ENCODE measurements around the gene CCDC157.
"Not testable (repeated sequence)": the region's sequence is repeated elsewhere in the genome, so short reads cannot be mapped to it uniquely, and the experiment has no call there.

Gene CCDC157

DNA sequence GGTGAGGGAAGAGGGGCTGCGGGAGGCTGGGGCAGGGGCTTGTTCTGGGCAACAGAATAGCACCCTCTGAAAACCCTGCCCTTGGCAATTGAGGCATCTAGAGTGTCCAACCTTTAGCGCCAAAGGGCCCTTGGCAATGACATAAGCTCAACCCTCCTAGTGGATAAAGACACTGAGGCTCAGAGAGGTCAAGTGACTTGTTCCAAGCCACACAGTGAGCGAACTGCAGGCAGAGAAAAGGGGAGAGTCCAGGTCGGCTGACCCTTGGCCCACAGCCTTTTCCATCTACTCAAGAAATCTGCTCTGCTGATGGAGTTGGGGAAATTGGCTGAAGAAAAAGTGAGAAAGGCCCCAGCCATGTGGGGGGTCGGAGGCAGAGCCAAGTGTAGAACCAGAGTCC is 42.9 kb downstream of the CCDC157 start:
- no peaks in the 10 kb centered on the region for H3K9me3 ChIP-seq (ENCODE audit: control insufficient read depth, low read length)
- no peak overlapping the region for H3K27ac ChIP-seq

DNA sequence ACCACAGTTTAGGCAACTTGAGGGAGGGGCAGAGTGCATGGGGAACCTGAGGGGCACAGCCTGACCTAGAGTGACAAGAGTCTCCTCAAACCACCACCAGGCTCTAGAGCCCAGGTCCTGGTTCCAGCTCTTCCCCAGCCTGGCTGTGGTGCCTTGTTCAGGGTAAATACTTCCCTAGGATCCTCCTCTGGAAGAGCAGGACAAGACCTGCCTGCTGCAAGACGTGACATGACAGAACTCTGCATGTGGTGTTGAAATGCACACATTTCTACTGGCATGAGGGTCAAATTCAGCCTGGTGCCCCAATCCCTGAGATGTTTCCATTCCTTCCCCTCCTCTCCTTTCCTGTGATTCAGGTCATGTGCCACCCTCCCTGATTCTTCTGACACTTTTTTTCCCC is 43.4 kb downstream of the CCDC157 start:
- no peaks in the 10 kb centered on the region for H3K27me3 ChIP-seq (ENCODE audit: control insufficient read depth, insufficient read depth, low read length)
- H3K36me3 ChIP-seq (ENCODE audit: control insufficient read depth, insufficient read depth, low read length) = no peaks in the 10 kb centered on the region
- no peaks in the 10 kb centered on the region for H3K9me3 ChIP-seq (ENCODE audit: control insufficient read depth, low read length)
- no peak overlapping the region for H3K4me3 ChIP-seq (ENCODE audit: low read depth, low read length)
- H2AFZ ChIP-seq = no peak overlapping the region
- peaks cover 3% of the 10 kb centered on the region for H3K4me1 ChIP-seq
- H3K9ac ChIP-seq = no peak overlapping the region
- TF ChIP-seq, protein P1, sequence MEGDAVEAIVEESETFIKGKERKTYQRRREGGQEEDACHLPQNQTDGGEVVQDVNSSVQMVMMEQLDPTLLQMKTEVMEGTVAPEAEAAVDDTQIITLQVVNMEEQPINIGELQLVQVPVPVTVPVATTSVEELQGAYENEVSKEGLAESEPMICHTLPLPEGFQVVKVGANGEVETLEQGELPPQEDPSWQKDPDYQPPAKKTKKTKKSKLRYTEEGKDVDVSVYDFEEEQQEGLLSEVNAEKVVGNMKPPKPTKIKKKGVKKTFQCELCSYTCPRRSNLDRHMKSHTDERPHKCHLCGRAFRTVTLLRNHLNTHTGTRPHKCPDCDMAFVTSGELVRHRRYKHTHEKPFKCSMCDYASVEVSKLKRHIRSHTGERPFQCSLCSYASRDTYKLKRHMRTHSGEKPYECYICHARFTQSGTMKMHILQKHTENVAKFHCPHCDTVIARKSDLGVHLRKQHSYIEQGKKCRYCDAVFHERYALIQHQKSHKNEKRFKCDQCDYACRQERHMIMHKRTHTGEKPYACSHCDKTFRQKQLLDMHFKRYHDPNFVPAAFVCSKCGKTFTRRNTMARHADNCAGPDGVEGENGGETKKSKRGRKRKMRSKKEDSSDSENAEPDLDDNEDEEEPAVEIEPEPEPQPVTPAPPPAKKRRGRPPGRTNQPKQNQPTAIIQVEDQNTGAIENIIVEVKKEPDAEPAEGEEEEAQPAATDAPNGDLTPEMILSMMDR (IDR thresholded peaks at IDR 0.05) = no peak
- no peak overlapping the region for H3K27ac ChIP-seq
- no peak overlapping the region for H3K4me2 ChIP-seq (ENCODE audit: low read length)
- no peaks in the 10 kb centered on the region for H3K79me2 ChIP-seq

More for the DNA sequence above, 42.9 kb downstream of the CCDC157 start:
- H3K4me1 ChIP-seq = peaks cover 3% of the 10 kb centered on the region
- no peak overlapping the region for H3K4me2 ChIP-seq (ENCODE audit: low read length)
- no peaks in the 10 kb centered on the region for H3K79me2 ChIP-seq
- TF ChIP-seq, protein P1 (IDR thresholded peaks at IDR 0.05) = no peak
- no peaks in the 10 kb centered on the region for H3K36me3 ChIP-seq (ENCODE audit: control insufficient read depth, insufficient read depth, low read length)
- H2AFZ ChIP-seq = no peak overlapping the region
- no peak overlapping the region for H3K4me3 ChIP-seq (ENCODE audit: low read depth, low read length)
- H3K27me3 ChIP-seq (ENCODE audit: control insufficient read depth, insufficient read depth, low read length) = no peaks in the 10 kb centered on the region
- no peak overlapping the region for H3K9ac ChIP-seq

DNA sequence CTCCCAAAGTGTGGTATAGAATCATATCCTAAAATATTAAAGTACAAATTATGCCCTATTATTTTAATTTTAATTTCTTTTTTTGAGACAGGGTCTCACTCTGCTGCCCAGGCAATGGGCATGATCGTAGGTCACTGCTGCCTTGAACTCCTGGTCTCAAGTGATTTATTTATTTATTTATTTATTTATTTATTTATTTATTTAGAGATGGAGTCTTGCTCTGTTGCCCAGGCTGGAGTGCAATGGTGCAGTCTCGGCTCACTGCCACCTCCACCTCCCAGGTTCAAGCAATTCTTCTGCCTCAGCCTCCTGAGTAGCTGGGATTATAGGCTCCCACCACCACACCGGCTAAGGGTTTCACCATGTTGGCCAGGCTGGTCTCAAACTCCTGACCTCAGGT is 44.2 kb downstream of the CCDC157 start:
- H3K9me3 ChIP-seq (ENCODE audit: control insufficient read depth, low read length); H3K36me3 ChIP-seq (ENCODE audit: control insufficient read depth, insufficient read depth, low read length); H3K4me3 ChIP-seq (ENCODE audit: low read depth, low read length); H3K79me2 ChIP-seq; H3K27me3 ChIP-seq (ENCODE audit: control insufficient read depth, insufficient read depth, low read length); H3K9ac ChIP-seq; H2AFZ ChIP-seq; H3K4me2 ChIP-seq (ENCODE audit: low read length); H3K4me1 ChIP-seq; H3K27ac ChIP-seq: not testable (repeated sequence)

DNA sequence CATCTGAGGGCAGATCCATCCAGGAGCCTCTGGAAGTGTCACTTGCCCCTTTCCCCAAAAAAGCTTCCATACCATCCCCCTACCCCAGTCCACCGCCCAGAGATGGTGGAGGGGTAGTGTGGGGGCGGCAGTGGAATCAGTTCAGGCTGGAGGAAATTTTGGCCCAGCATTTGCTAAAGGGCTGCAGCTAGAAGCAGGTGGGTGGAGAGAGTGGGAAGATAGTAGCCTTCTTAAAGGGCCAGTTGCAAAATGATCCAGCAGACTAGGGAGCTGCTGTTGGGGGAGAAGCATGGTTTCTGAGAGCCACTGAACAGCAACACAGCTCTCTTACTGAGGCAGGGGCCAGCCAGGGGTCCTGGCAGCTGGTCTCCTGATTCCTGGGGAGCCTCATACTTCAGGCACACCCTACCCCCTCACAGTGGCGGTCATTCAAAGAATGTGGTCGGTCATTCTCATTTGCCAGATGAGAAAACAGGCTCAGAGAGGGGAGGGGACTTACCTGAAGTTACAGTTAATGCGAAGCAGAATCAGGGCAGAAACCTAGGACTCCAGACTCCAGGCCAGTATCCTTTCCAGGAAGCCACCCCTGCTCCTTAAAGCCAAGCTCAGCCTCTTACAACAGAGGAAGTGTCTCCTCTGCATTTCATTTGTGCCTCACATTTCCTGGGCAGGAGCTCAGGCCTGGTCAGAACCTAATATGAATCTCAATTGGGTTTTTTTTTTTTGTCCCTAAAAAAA is 45.4 kb downstream of the CCDC157 start:
- Histone ChIP-seq H3K36me3 (ENCODE audit: control insufficient read depth, insufficient read depth, low read length) (no peaks in the 10 kb centered on the region), H2AFZ (no peak overlapping the region), H3K4me1 (peaks cover 3% of the 10 kb centered on the region), H3K4me2 (ENCODE audit: low read length) (no peak overlapping the region), H3K4me3 (ENCODE audit: low read depth, low read length) (no peak overlapping the region), H3K9ac (no peak overlapping the region), H3K27me3 (ENCODE audit: control insufficient read depth, insufficient read depth, low read length) (no peaks in the 10 kb centered on the region), H3K27ac (no peak overlapping the region), H3K9me3 (ENCODE audit: control insufficient read depth, low read length) (no peaks in the 10 kb centered on the region), H3K79me2 (no peaks in the 10 kb centered on the region)
- TF ChIP-seq, protein P1 (IDR thresholded peaks at IDR 0.05) = no peak

DNA sequence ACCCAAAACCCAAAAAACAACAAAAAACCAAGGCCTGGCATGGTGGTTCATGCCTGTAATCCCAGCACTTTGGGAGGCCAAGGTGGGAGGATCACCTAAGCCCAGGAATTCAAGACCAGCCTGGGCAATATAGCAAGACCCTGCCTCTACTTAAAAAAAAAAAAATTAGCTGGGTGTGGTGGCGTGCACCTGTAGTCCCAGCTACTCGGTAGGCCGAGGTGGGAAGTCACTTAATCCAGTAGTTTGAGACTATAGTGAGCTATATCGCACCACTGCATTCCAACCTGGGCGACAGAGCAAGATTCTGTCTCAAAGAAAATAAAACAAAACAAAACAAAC is 45.9 kb downstream of the CCDC157 start:
- H3K9ac ChIP-seq, H3K27ac ChIP-seq: not testable (repeated sequence)

DNA sequence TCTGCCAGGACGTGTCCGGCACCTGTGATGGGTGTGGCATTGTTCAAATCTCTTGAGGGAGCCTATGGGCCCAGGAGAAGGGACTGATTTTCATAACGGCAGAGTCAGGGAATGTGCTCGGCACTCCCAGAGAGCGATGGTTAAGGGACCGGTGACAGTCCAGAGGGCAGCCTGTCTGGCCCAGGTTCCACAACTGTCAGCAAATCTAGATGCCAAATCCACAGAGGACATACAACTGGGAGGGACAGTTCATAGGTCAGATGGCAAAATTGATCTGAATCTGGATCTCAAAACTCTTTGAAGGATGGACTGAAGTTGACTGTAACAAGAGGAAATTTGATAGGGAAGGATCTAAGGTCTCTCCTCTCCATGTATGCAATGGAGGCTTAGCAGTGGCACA is 47.5 kb downstream of the CCDC157 start:
- no peak overlapping the region for H3K4me3 ChIP-seq (ENCODE audit: low read depth, low read length)
- no peak overlapping the region for H3K9ac ChIP-seq
- H3K79me2 ChIP-seq = no peaks in the 10 kb centered on the region
- no peaks in the 10 kb centered on the region for H3K36me3 ChIP-seq (ENCODE audit: control insufficient read depth, insufficient read depth, low read length)
- no peak overlapping the region for H2AFZ ChIP-seq
- peaks cover 3% of the 10 kb centered on the region for H3K4me1 ChIP-seq
- no peak overlapping the region for H3K27ac ChIP-seq
- TF ChIP-seq, protein P1 (IDR thresholded peaks at IDR 0.05) = no peak
- no peak overlapping the region for H3K4me2 ChIP-seq (ENCODE audit: low read length)
- H3K27me3 ChIP-seq (ENCODE audit: control insufficient read depth, insufficient read depth, low read length) = no peaks in the 10 kb centered on the region
- H3K9me3 ChIP-seq (ENCODE audit: control insufficient read depth, low read length) = no peaks in the 10 kb centered on the region

More for the DNA sequence above, 45.9 kb downstream of the CCDC157 start:
- not testable (repeated sequence) for H3K79me2 ChIP-seq; H3K27me3 ChIP-seq (ENCODE audit: control insufficient read depth, insufficient read depth, low read length); H3K36me3 ChIP-seq (ENCODE audit: control insufficient read depth, insufficient read depth, low read length); H3K9me3 ChIP-seq (ENCODE audit: control insufficient read depth, low read length); H3K4me1 ChIP-seq; H2AFZ ChIP-seq; H3K4me2 ChIP-seq (ENCODE audit: low read length); H3K4me3 ChIP-seq (ENCODE audit: low read depth, low read length)
